ENCODE data around the gene B3GNT4.

DNA sequence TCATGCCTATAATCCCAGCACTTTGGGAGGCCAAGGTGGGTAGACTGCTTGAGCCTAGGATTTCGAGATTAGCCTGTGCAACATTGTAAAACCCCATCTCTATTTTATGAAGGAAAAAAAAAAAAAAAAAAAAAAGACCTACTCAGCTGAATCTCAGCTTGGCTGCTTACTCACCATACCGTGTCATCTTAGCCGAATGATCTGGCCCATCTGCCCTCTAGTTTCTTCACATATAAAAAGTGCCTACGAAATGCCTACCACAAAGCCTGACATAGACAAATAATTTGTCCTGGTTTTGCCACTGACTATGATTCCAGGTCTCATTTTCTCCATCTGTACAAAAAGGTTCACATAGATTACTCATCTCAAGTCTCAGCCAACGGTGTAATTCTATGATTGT, 12.3 kb downstream of the B3GNT4 start:
- TF ChIP-seq POLR2AphosphoS5 (IDR thresholded peaks at IDR 0.05; ENCODE audit: low read depth, low read length) = no peak
- TF ChIP-seq POLR2A (IDR thresholded peaks at IDR 0.05; ENCODE audit: low read depth, low read length) = no peak

Data from GM12892 (cell line).